ENCODE measurements around the gene CXCL12.

- TF ChIP-seq CTCF (IDR thresholded peaks at IDR 0.05) (no peak), EZH2phosphoT487 (IDR thresholded peaks at IDR 0.05; ENCODE audit: borderline replicate concordance, low read depth) (no peak), YY1 (IDR thresholded peaks at IDR 0.05; ENCODE audit: low read depth) (no peak), GABPA (IDR thresholded peaks at IDR 0.05; ENCODE audit: low read depth) (no peak), FOXJ3 (CRISPR knock-in tag; IDR thresholded peaks at IDR 0.05) (no peak), USF2 (IDR thresholded peaks at IDR 0.05; ENCODE audit: borderline replicate concordance, low read depth, low read length) (no peak), SIN3A (IDR thresholded peaks at IDR 0.05; ENCODE audit: borderline replicate concordance, low read depth, low read length) (no peak), NFIC (IDR thresholded peaks at IDR 0.05; ENCODE audit: borderline replicate concordance) (no peak), EP300 (IDR thresholded peaks at IDR 0.05; ENCODE audit: borderline replicate concordance in 1 of 2, low read depth in 1 of 2, low read length in 1 of 2) (no peak), TAF1 (IDR thresholded peaks at IDR 0.05; ENCODE audit: borderline replicate concordance, low read depth, low read length) (no peak), RAD21 (IDR thresholded peaks at IDR 0.05; ENCODE audit: low read length) (no peak), POLR2AphosphoS5 (IDR thresholded peaks at IDR 0.05; ENCODE audit: low read depth, low read length) (no peak), FOXM1 (IDR thresholded peaks at IDR 0.05; ENCODE audit: low read depth) (no peak)
These were observed at the start of gene CXCL12 for GRCh38 chr10:44385026-44385695.
